Mesendoderm (in vitro differentiated cells): ENCODE results near the gene MBD5.

ENCODE experiments used
- DNase-seq: peaks from one replicate; pipeline ENCODE4 v3.0.0; 2013
- H2AK5ac ChIP-seq: 2 replicates; pipeline ENCODE4 v1.6.1; 2013; ENCODE audit warnings: low read length, inconsistent platforms
- H2BK120ac ChIP-seq: 2 replicates; pipeline ENCODE4 v1.6.1; 2013; ENCODE audit warnings: low read depth, mild to moderate bottlenecking, low read length, moderate library complexity, mixed read lengths
- H2BK15ac ChIP-seq: replicated peaks from 2 replicates; pipeline ENCODE4 v1.6.1; 2013; ENCODE audit warnings: low read depth, mild to moderate bottlenecking, moderate library complexity
- H2BK5ac ChIP-seq: 2 replicates; pipeline ENCODE4 v1.6.1; 2013; ENCODE audit warnings: low read length, inconsistent platforms
- H3K18ac ChIP-seq: 2 replicates; pipeline ENCODE4 v1.6.1; 2013; ENCODE audit warnings: mild to moderate bottlenecking, low read length, mixed read lengths
- H3K23ac ChIP-seq: one replicate; pipeline ENCODE4 v1.6.1; 2013; ENCODE audit warnings: low read length
- H3K27ac ChIP-seq: 2 replicates; pipeline ENCODE4 v1.5.1; 2013; ENCODE audit warnings: low read depth, mild to moderate bottlenecking, inconsistent platforms, low read length, moderate library complexity
- H3K27me3 ChIP-seq: 2 replicates; pipeline ENCODE4 v1.6.1; 2013; ENCODE audit warnings: low read length, control low read depth, mild to moderate bottlenecking, inconsistent platforms; ENCODE audit not compliant: insufficient read depth, poor library complexity
- H3K36me3 ChIP-seq: 2 replicates; pipeline ENCODE4 v1.6.1; 2013; ENCODE audit warnings: low read length, inconsistent platforms; ENCODE audit not compliant: control insufficient read depth, insufficient read depth
- H3K4ac ChIP-seq: one replicate; pipeline ENCODE4 v1.6.1; 2013; ENCODE audit warnings: low read depth, mild to moderate bottlenecking, low read length, moderate library complexity
- H3K4me1 ChIP-seq: 2 replicates; pipeline ENCODE4 v1.6.1; 2013; ENCODE audit warnings: low read depth, low read length, inconsistent platforms; ENCODE audit not compliant: control insufficient read depth
- H3K4me2 ChIP-seq: 2 replicates; pipeline ENCODE4 v1.6.1; 2013; ENCODE audit warnings: low read length
- H3K4me3 ChIP-seq: 2 replicates; pipeline ENCODE4 v1.5.1; 2013; ENCODE audit warnings: mild to moderate bottlenecking, low read length
- H3K56ac ChIP-seq: one replicate; pipeline ENCODE4 v1.6.1; 2013; ENCODE audit warnings: low read length
- H3K79me1 ChIP-seq: 2 replicates; pipeline ENCODE4 v1.6.1; 2013; ENCODE audit warnings: low read length, inconsistent platforms
- H3K79me2 ChIP-seq: 2 replicates; pipeline ENCODE4 v1.6.1; 2013; ENCODE audit warnings: mild to moderate bottlenecking, low read length; ENCODE audit not compliant: control insufficient read depth, insufficient read depth
- H3K9ac ChIP-seq: 2 replicates; pipeline ENCODE4 v1.6.1; 2013; ENCODE audit warnings: low read length, inconsistent platforms
- H4K5ac ChIP-seq: one replicate; pipeline ENCODE4 v1.6.1; 2013; ENCODE audit warnings: low read length
- H4K8ac ChIP-seq: one replicate; pipeline ENCODE4 v1.6.1; 2013; ENCODE audit warnings: low read depth, mild to moderate bottlenecking, control low read depth, low read length, moderate library complexity
- WGBS: extraction: QIAGEN DNeasy Blood & Tissue Kit; methylation state at CpG from one replicate; pipeline ENCODE4 v1.1.7; 2013; ENCODE audit warnings: low lambda C conversion rate, missing lambda C conversion rate; ENCODE audit not compliant: insufficient coverage; ENCODE audit errors: extremely low coverage; 5-methylcytosine and 5-hydroxymethylcytosine counted together

MBD5 gene

DNA sequence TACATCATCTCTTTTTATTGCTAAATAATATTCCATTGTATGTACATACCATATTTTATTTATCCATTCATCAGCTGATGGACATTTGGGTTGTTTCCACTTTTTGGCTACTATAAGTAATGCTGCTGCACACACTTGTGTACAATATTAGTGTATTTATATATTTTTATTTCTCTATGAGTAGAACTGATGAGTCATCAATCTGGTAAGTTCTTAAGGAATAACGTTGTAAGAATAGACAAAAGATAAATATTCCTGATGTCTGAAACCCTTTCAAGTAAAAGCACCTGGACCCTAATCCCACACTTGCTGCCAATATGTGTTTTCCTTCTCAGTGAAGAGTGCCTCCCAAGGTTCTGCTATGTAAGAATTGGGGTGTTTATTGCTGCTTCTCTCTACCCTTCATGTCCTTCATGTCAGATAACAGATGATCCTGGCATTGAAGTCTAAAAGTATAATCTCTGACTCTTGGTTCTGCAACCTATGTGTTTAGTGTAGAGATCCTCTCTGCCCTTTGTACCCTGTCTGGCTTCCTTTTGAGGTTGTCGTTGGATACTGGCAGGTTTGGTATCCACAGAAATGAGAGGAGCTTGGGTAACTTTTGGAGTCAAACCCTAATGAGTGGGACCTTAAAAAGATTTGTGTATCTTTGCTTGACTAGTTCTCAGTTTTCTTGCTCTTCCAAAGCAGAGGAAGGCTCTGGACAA, 330.7 kb downstream of the MBD5 start:
- Histone ChIP-seq H3K23ac (no peak overlapping the region), H3K27me3 (no peaks in the 10 kb centered on the region), H2AK5ac (no peak overlapping the region), H3K4me2 (no peak overlapping the region), H3K36me3 (no peaks in the 10 kb centered on the region), H4K8ac (no peak overlapping the region), H3K18ac (no peak overlapping the region), H3K56ac (no peak overlapping the region), H3K9ac (no peak overlapping the region), H4K5ac (no peak overlapping the region), H2BK5ac (no peak overlapping the region), H3K27ac (no peak overlapping the region), H2BK15ac (no peak overlapping the region), H3K79me1 (no peaks in the 10 kb centered on the region), H3K4ac (no peak overlapping the region), H3K4me1 (no peaks in the 10 kb centered on the region), H3K4me3 (no peak overlapping the region), H3K79me2 (no peaks in the 10 kb centered on the region), H2BK120ac (no peak overlapping the region)
- DNase-seq: no peak
- no CpG with 5 or more reads among the region's 2 CpGs for WGBS

GRCh38 chr2:148358375-148358774, 337.5 kb downstream of the MBD5 start:
- peak; percentile 33 for DNase-seq
- H2BK5ac ChIP-seq: no peak overlapping the region
- H2AK5ac ChIP-seq: no peak overlapping the region
- H4K8ac ChIP-seq: no peak overlapping the region
- H3K79me2 ChIP-seq: no peaks in the 10 kb centered on the region
- H3K4me2 ChIP-seq: no peak overlapping the region
- H4K5ac ChIP-seq: no peak overlapping the region
- H3K36me3 ChIP-seq: no peaks in the 10 kb centered on the region
- WGBS: no CpG with 5 or more reads among the region's 6 CpGs
- no peak overlapping the region for H2BK120ac ChIP-seq
- H3K4me3 ChIP-seq: no peak overlapping the region
- no peak overlapping the region for H2BK15ac ChIP-seq
- H3K9ac ChIP-seq: no peak overlapping the region
- H3K18ac ChIP-seq: no peak overlapping the region
- no peak overlapping the region for H3K27ac ChIP-seq
- H3K56ac ChIP-seq: no peak overlapping the region
- H3K4me1 ChIP-seq: peaks cover 2% of the 10 kb centered on the region
- H3K79me1 ChIP-seq: no peaks in the 10 kb centered on the region
- H3K23ac ChIP-seq: no peak overlapping the region
- no peaks in the 10 kb centered on the region for H3K27me3 ChIP-seq
- no peak overlapping the region for H3K4ac ChIP-seq

- H4K5ac ChIP-seq: no peak overlapping the region
- H3K23ac ChIP-seq: no peak overlapping the region
- no peak overlapping the region for H3K4me3 ChIP-seq
- no peak overlapping the region for H3K18ac ChIP-seq
- no peak for DNase-seq
- H2BK15ac ChIP-seq: no peak overlapping the region
- H3K27me3 ChIP-seq: no peaks in the 10 kb centered on the region
- H3K27ac ChIP-seq: no peak overlapping the region
- H2BK120ac ChIP-seq: no peak overlapping the region
- no peak overlapping the region for H3K4me2 ChIP-seq
- H3K36me3 ChIP-seq: no peaks in the 10 kb centered on the region
- peaks cover 2% of the 10 kb centered on the region for H3K4me1 ChIP-seq
- H2AK5ac ChIP-seq: no peak overlapping the region
- H3K56ac ChIP-seq: no peak overlapping the region
- H3K79me2 ChIP-seq: no peaks in the 10 kb centered on the region
- no peaks in the 10 kb centered on the region for H3K79me1 ChIP-seq
- WGBS: no CpG with 5 or more reads among the region's 1 CpG
- H4K8ac ChIP-seq: no peak overlapping the region
- no peak overlapping the region for H2BK5ac ChIP-seq
- H3K9ac ChIP-seq: no peak overlapping the region
- H3K4ac ChIP-seq: no peak overlapping the region
Observed at GRCh38 chr2:148360662-148361061, 339.8 kb downstream of the MBD5 start.

GRCh38 chr2:148362144-148362796, 341.4 kb downstream of the MBD5 start:
- Histone ChIP-seq H3K4me1 (peaks cover 2% of the 10 kb centered on the region), H3K79me2 (no peaks in the 10 kb centered on the region), H2BK15ac (no peak overlapping the region), H4K5ac (no peak overlapping the region), H2BK120ac (no peak overlapping the region), H3K4me2 (no peak overlapping the region), H3K56ac (no peak overlapping the region), H3K9ac (no peak overlapping the region), H3K4me3 (no peak overlapping the region), H3K18ac (no peak overlapping the region), H2BK5ac (no peak overlapping the region), H3K27me3 (no peaks in the 10 kb centered on the region), H4K8ac (no peak overlapping the region), H2AK5ac (no peak overlapping the region), H3K4ac (no peak overlapping the region), H3K27ac (no peak overlapping the region), H3K23ac (no peak overlapping the region), H3K79me1 (no peaks in the 10 kb centered on the region), H3K36me3 (no peaks in the 10 kb centered on the region)
- DNase-seq: peak; percentile 38
- WGBS: no CpG with 5 or more reads among the region's 10 CpGs

GRCh38 chr2:148375214-148375613, 354.3 kb downstream of the MBD5 start:
- Histone ChIP-seq H3K36me3 (no peaks in the 10 kb centered on the region), H4K5ac (no peak overlapping the region), H2BK15ac (no peak overlapping the region), H4K8ac (no peak overlapping the region), H3K23ac (no peak overlapping the region), H3K4me2 (no peak overlapping the region), H3K4me3 (no peak overlapping the region), H3K79me2 (no peaks in the 10 kb centered on the region), H2BK5ac (no peak overlapping the region), H2AK5ac (no peak overlapping the region), H2BK120ac (no peak overlapping the region), H3K79me1 (no peaks in the 10 kb centered on the region), H3K4me1 (no peaks in the 10 kb centered on the region), H3K4ac (no peak overlapping the region), H3K18ac (no peak overlapping the region), H3K9ac (no peak overlapping the region), H3K56ac (no peak overlapping the region), H3K27me3 (no peaks in the 10 kb centered on the region), H3K27ac (no peak overlapping the region)
- DNase-seq: no peak
- WGBS: no CpG with 5 or more reads among the region's 3 CpGs
